Esophagus squamous epithelium (tissue), 4 donors: Measurements from ENCODE around the gene ITPR2.

Experiments
- CTCF ChIP-seq, 6 experiments: fragments of 450-650 bp in 4 of 6; fragments of 200-600 bp in 2 of 6; sonication (generic) in 2 of 6; IDR thresholded peaks; one replicate each; pipeline ENCODE4 v1.5.1; 2016 to 2019; ENCODE audit warnings: antibody characterized with exemption in 6 of 6, mild to moderate bottlenecking in 4 of 6, moderate library complexity in 4 of 6
- POLR2A ChIP-seq, 4 donors: fragments of 450-650 bp; IDR thresholded peaks; one replicate each; pipeline ENCODE4 v1.6.1; 2017; ENCODE audit warnings: antibody characterized with exemption in 4 of 4, mild to moderate bottlenecking in 4 of 4, moderate library complexity in 3 of 4

- TF ChIP-seq CTCF (IDR thresholded peaks at IDR 0.05) = no peak
- no peak for TF ChIP-seq POLR2A (IDR thresholded peaks at IDR 0.05)
These were observed 509.3 kb downstream of the ITPR2 start for GRCh38 chr12:26323673-26324072.
